Measurements from ENCODE around the gene EDA2R. TPM values are rescaled to one million over a fixed set of nuclear protein-coding genes. Genes with fewer than 3 reads are reported as not detected.

The EDA2R gene
- 5.6 and 14.4 TPM in 2 replicates for total RNA-seq

DNA sequence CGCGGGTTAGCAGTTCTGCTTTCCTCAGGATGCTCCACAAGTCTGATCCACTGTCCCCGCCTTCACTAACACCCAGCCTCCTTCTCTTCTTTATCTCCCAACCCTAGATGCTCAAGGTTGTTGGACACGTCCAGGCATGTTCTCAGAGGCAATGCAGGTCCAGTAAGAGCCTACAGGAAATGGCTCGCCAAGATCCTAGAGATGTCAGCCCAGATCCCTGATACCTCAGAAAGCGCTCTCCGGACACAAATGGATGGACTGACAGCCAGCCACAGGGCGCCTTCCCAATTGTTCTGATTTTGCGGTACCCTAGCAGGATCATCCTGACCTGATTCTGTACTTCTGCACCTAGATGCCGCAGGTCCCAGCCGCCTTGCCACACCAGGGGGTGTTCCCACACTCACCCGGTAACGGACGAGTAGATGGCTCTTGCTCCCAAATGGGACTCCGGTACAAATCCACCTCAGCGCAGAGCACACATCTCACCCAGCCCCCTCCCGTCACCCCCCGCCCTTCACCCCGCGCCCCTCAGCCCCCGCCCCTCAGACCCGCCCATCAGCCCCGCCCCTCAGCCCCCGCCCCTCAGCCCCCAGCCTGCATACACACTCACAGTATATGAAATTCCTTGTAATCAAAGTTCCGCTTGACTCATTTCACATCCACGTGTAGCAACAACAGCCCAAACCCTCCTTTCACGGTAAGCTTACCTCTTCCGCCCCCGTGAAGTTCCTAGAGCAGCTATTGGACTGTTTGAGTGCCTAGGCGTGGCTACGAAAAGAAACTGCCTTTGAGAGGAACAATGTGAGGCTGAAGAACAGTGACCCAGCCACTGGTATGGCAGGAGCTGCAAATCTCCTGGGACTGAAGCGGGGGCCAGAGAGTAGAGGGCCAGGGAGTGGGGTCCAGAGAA is at the start of gene EDA2R:
TSS of gene EDA2R (minus strand) at position 488 of the 910 bp plus-strand sequence. CDS start 23,058 bp downstream, outside the sequence.

Small RNA genes lying within 50 kb of the gene (small RNA-seq; reads per million reads assigned to genes)
- gene RNU6-394P, result not detected

Measured in articular chondrocyte of knee joint (primary cell).